Left lung (tissue), 10 donors: ENCODE measurements around the gene TMEM38A. TPM values are rescaled to one million over a fixed set of nuclear protein-coding genes. Genes with fewer than 3 reads are reported as not detected.
A peak's percentile ranks its signal among the peaks of the same experiment; 100 is the strongest.

Experiments used
- ATAC-seq: fragments of 200-7000 bp; cut with Tn5 transposase; one replicate; pipeline ENCODE4 v1.9.1; 2020; ENCODE audit warnings: moderate library complexity
- DNase-seq, 4 donors: peaks; one replicate each; pipeline ENCODE4 v3.0.0-alpha.2; 2013 to 2020
- H3K27ac ChIP-seq, 2 donors: fragments of 200-600 bp; sonication (generic) in 1 of 2; one replicate each; pipeline versions ENCODE4 v1.5.0 to v1.8.0; 2020 to 2021
- H3K27me3 ChIP-seq, 2 donors: fragments of 200-600 bp; sonication (generic) in 1 of 2; one replicate each; pipeline versions ENCODE4 v1.5.0 to v1.8.0; 2020 to 2021
- H3K36me3 ChIP-seq, 2 donors: fragments of 200-600 bp; sonication (generic) in 1 of 2; one replicate each; pipeline versions ENCODE4 v1.5.0 to v1.8.0; 2020 to 2021
- H3K4me1 ChIP-seq, 2 donors: fragments of 200-600 bp; one replicate each; pipeline ENCODE4 v1.8.0; 2021
- H3K4me3 ChIP-seq, 2 donors: fragments of 200-600 bp; sonication (generic) in 1 of 2; one replicate each; pipeline versions ENCODE4 v1.5.0 to v1.8.0; 2020 to 2021; ENCODE audit warnings: mild to moderate bottlenecking in 1 of 2
- H3K9me3 ChIP-seq, 2 donors: fragments of 200-600 bp; sonication (generic) in 1 of 2; one replicate each; pipeline versions ENCODE4 v1.5.0 to v1.8.0; 2020 to 2021
- intact Hi-C, 2 donors: fragments of 100-400 bp; cut with DNase I; formaldehyde crosslinking; loops; one replicate each; pipeline versions ENCODE4 v1.11.2 to v1.14.2; 2022
- polyA plus RNA-seq, 6 donors: library from polyadenylated mRNA; unstranded; fragments of 120-200 nt; gene quantifications; one replicate each; pipeline ENCODE4 v1.2.1, GENCODE V29; 2013; ENCODE audit not compliant: insufficient read length in 6 of 6
- total RNA-seq, 2 donors: library from RNA; stranded (reverse); fragmentation: NEBNext Ultra II Directional; extraction: Animal tissue kit (Norgen Biotek cat#: 25700); gene quantifications; one replicate each; pipeline ENCODE4 v1.2.1, GENCODE V29; 2021
- TF ChIP-seq, protein P1 (sequence below), 2 donors: fragments of 200-600 bp; sonication (generic) in 1 of 2; IDR thresholded peaks; one replicate each; pipeline versions ENCODE4 v1.5.0 to v1.8.0; 2021; ENCODE audit warnings: antibody characterized with exemption in 2 of 2
- donor health status: DM: no; HTN: yes; CAD: no.
- donor health status: DM: no; HTN: no; CAD: no.

TMEM38A gene
- total and polyA plus RNA-seq, 8 donors = 3.4 to 5.9 (median 4.4) TPM

DNA sequence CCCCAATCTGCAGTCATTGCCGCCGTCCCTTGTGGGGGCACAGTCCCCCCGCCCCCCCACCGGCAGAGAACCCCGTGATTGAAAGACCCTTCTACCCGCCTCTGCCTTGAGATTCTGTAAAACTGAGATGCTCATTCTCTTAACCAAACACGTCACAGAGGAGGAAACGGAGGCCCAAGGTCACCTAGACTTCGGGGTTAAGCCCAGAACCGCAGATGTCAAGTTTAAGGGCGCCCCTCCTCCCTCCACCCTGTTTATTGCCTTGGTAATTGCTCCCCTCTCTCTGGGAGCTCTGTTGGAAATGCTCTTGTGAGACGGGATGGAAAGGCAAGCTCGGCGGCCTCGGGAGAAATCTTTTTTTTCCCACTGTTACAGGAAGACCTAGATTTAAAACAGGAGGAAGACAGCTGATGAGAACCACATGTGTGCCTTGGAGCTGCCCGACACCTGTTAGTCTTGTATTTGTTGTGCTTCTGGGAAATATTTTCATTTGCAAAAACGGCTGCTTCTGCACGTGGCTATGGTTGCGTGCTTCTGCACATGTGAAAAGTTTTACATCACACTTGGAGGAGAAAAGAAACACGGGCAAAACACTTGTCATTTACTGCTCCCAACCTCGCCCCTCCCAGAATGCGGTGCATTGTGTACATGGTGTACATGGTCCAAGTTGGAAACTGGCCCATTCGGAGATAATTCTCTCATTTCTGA is 31.8 kb upstream of the TMEM38A start:
- Histone ChIP-seq H3K4me3 (peak overlapping the region; percentile 96 to 99), H3K27me3 (no peaks in the 10 kb centered on the region), H3K27ac (peak overlapping the region; percentile 88 to 90), H3K9me3 (no peaks in the 10 kb centered on the region), H3K4me1 (peaks cover 14 to 47% of the 10 kb centered on the region in 2 donors), H3K36me3 (peaks cover 0 to 39% of the 10 kb centered on the region in 2 donors)
- TF ChIP-seq, protein P1, sequence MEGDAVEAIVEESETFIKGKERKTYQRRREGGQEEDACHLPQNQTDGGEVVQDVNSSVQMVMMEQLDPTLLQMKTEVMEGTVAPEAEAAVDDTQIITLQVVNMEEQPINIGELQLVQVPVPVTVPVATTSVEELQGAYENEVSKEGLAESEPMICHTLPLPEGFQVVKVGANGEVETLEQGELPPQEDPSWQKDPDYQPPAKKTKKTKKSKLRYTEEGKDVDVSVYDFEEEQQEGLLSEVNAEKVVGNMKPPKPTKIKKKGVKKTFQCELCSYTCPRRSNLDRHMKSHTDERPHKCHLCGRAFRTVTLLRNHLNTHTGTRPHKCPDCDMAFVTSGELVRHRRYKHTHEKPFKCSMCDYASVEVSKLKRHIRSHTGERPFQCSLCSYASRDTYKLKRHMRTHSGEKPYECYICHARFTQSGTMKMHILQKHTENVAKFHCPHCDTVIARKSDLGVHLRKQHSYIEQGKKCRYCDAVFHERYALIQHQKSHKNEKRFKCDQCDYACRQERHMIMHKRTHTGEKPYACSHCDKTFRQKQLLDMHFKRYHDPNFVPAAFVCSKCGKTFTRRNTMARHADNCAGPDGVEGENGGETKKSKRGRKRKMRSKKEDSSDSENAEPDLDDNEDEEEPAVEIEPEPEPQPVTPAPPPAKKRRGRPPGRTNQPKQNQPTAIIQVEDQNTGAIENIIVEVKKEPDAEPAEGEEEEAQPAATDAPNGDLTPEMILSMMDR (IDR thresholded peaks at IDR 0.05) = no peak
- intact Hi-C loops = loop anchor here in 1 of 2 donors (10.0 kb wide), 1 partner anchor 54 kb away; the partner anchor contains the start of gene SLC35E1
- peak in 2 of 4 donors; percentile 25 to 36 for DNase-seq
- no peak for ATAC-seq

- Histone ChIP-seq H3K9me3 (no peaks in the 10 kb centered on the region), H3K4me3 (no peak overlapping the region), H3K27me3 (no peaks in the 10 kb centered on the region), H3K36me3 (peaks cover 0 to 62% of the 10 kb centered on the region in 2 donors), H3K27ac (no peak overlapping the region), H3K4me1 (peaks cover 5 to 24% of the 10 kb centered on the region in 2 donors)
- no peak for ATAC-seq
- TF ChIP-seq, protein P1 (IDR thresholded peaks at IDR 0.05) = no peak
- DNase-seq = no peak
- intact Hi-C loops = no loop called here
Observed at GRCh38 chr19:16631465-16631864, 29.5 kb upstream of the TMEM38A start.

GRCh38 chr19:16637535-16637934 is 23.4 kb upstream of the TMEM38A start:
- no peak for ATAC-seq
- Histone ChIP-seq H3K4me1 (no peaks in the 10 kb centered on the region), H3K27ac (no peak overlapping the region), H3K36me3 (peaks cover 0 to 97% of the 10 kb centered on the region in 2 donors), H3K9me3 (no peaks in the 10 kb centered on the region), H3K4me3 (no peak overlapping the region), H3K27me3 (no peaks in the 10 kb centered on the region)
- intact Hi-C loops = no loop called here
- DNase-seq = no peak
- TF ChIP-seq, protein P1 (IDR thresholded peaks at IDR 0.05) = no peak

DNA sequence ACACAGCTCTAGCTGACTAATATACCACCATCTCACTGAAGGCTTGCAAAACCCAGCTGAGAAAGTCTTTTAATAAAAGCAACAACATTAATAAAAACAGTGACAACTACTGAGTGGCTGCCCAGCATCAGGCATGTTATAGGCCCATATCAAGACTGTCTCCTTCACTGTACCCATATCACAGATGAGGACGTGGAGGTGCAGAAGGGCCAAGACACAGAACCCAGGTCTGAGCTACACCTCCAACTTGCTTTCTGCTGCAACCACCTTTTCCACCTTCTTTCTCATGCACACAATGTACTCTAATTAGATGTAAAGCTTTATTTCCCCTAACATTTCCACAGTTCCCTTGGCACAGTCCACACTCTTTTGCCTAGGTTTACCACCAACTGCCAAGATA is 22.3 kb upstream of the TMEM38A start:
- Histone ChIP-seq H3K4me3 (no peak overlapping the region), H3K9me3 (no peaks in the 10 kb centered on the region), H3K27me3 (no peaks in the 10 kb centered on the region), H3K4me1 (no peaks in the 10 kb centered on the region), H3K27ac (no peak overlapping the region), H3K36me3 (peaks cover 0 to 98% of the 10 kb centered on the region in 2 donors)
- intact Hi-C loops = no loop called here
- no peak for DNase-seq
- TF ChIP-seq, protein P1 (IDR thresholded peaks at IDR 0.05) = no peak
- ATAC-seq = no peak

DNA sequence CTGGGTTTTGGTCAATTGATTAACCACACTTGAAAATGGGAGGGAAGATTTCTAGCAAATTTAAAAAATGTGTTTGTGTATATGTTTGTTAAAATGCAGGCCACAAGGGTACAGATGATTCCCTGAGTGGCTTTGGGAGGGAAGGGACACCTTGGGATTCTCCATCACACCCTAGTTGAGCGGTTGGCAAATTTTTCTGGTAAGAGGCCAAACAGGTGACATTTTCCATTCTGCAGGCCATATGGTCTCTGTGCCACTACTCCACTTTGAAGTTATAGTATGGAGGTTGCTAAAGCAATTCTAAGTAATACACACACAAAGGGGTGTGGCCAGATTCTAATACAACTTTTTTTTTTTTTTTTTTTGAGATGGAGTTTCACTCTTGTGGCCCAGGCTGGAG is 20.0 kb upstream of the TMEM38A start:
- TF ChIP-seq, protein P1 (IDR thresholded peaks at IDR 0.05) = no peak
- intact Hi-C loops = no loop called here
- Histone ChIP-seq H3K4me3 (no peak overlapping the region), H3K27me3 (no peaks in the 10 kb centered on the region), H3K4me1 (no peaks in the 10 kb centered on the region), H3K36me3 (peaks cover 0 to 99% of the 10 kb centered on the region in 2 donors), H3K9me3 (no peaks in the 10 kb centered on the region), H3K27ac (no peak overlapping the region)
- ATAC-seq (no peak), DNase-seq (no peak)
